C4-2B (cell line): ENCODE results near the gene DAD1.

Experiments
- ZFX ChIP-seq: fragments of 450-650 bp; IDR thresholded peaks from 2 replicates; pipeline ENCODE4 v1.6.1; 2017
- TF ChIP-seq, protein P1 (sequence below): fragments of 450-650 bp; conservative IDR thresholded peaks from 2 replicates; pipeline ENCODE4 v1.5.1; 2017; ENCODE audit warnings: mild to moderate bottlenecking

DNA sequence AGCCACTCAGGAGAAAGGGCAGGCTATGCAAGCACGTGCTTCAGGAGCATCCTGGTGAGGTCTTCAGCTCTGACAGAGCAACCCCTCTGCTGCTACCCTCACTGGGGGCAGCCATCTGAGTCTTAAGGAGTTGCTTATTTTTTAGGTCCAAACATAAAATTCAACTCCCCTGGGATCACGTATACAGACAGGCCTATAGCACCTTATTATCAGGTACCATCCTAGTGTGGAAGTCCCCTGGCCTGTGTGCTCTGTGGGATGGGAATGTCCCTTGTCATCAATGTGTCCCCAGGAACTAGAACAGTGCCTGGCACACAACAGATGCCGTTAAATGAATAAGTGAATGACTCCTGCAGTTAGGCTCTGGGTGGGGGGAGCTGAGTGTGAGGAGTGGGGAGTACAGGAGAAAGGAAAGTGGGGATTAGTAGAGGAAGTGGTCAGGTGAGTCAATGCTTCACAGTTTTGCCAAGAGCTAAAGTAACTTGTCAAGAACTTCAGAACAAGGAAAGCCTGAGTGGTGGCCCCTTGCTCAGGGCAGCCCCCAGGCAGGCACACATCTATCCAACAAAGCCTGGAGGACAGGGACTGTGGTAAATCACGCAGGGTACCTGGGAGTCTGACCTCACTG is 33.5 kb downstream of the DAD1 start:
- TF ChIP-seq, protein P1, sequence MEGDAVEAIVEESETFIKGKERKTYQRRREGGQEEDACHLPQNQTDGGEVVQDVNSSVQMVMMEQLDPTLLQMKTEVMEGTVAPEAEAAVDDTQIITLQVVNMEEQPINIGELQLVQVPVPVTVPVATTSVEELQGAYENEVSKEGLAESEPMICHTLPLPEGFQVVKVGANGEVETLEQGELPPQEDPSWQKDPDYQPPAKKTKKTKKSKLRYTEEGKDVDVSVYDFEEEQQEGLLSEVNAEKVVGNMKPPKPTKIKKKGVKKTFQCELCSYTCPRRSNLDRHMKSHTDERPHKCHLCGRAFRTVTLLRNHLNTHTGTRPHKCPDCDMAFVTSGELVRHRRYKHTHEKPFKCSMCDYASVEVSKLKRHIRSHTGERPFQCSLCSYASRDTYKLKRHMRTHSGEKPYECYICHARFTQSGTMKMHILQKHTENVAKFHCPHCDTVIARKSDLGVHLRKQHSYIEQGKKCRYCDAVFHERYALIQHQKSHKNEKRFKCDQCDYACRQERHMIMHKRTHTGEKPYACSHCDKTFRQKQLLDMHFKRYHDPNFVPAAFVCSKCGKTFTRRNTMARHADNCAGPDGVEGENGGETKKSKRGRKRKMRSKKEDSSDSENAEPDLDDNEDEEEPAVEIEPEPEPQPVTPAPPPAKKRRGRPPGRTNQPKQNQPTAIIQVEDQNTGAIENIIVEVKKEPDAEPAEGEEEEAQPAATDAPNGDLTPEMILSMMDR, result no peak
- TF ChIP-seq ZFX, result no peak
